GM18519 (cell line): ENCODE results near the gene LDHAL6B.
"Not testable (repeated sequence)": the region's sequence is repeated elsewhere in the genome, so short reads cannot be mapped to it uniquely, and the experiment has no call there.

Source experiments
- ATAC-seq: cut with Tn5 transposase; IDR thresholded peaks from one replicate; pipeline ENCODE4 v1.9.1; 2021; ENCODE audit warnings: mild to moderate bottlenecking, moderate library complexity; ENCODE audit not compliant: unreplicated experiment, low FRiP score

LDHAL6B gene

GRCh38 chr15:59206623-59207183 is at the start of gene LDHAL6B:
Gene LDHAL6B (plus strand): TSS chr15:59206843. CDS start chr15:59206941, 98 bp downstream.
- ATAC-seq, result no peak

GRCh38 chr15:59157396-59157795 is 49.2 kb upstream of the LDHAL6B start:
- no peak for ATAC-seq

GRCh38 chr15:59157840-59158700 is 48.6 kb upstream of the LDHAL6B start:
- ATAC-seq, result no peak

DNA sequence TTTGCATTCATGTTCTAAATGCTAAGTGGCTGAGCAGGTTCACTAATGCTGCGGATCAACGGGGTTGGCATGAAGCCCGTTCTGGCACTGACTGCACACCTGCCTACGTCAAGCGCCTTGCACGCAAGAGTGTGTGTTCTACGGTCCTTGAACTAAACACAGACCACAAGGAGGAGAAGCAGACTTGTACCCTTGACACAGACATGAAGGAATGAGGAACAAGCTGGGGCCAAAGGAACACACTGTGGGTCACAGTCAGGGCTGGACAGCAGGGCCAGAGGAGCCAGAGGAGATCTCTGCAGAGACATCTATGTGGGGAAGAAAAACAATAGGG is 48.0 kb upstream of the LDHAL6B start:
- ATAC-seq, result no peak

GRCh38 chr15:59159210-59159609 is 47.4 kb upstream of the LDHAL6B start:
- no peak for ATAC-seq

- ATAC-seq, result no peak
Observed at GRCh38 chr15:59160880-59161593, 45.6 kb upstream of the LDHAL6B start.

DNA sequence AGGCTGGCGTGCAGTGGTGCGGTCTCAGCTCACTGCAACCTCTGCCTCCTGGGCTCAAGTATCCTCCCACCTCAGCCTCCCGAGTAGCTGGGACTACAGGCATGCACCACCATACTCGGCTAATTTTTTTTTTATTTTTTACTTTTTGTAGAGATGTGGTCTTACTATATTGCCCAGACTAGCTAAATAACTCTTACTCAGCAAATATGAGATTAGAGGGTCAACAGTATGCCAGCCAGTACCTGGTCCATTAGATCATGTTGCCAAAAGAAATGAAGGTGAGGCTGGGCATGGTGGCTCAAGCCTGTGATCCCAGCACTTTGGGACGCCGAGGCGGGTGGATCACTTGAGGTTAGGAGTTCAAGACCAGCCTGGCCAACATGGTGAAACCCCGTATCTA is 44.6 kb upstream of the LDHAL6B start:
- not testable (repeated sequence) for ATAC-seq

DNA sequence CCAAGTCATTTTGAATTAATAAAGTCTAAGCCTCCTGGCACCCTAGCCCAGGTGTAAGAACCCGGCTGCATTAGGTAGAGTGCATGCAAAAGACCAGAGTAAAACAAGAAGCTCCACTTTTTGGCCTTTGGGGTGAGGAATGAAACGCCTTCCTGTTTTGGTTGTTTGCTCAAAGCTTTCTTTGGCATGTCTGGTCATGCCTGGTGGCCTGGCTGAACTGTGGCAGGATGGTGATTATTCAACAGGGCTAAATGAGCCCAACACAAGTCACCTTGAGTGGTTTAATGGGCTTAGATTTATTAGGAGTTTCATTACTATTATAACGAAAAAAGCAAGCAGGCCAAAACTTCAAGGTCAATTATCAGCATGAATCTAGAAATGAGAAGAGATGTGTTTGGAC is 40.9 kb upstream of the LDHAL6B start:
- no peak for ATAC-seq

DNA sequence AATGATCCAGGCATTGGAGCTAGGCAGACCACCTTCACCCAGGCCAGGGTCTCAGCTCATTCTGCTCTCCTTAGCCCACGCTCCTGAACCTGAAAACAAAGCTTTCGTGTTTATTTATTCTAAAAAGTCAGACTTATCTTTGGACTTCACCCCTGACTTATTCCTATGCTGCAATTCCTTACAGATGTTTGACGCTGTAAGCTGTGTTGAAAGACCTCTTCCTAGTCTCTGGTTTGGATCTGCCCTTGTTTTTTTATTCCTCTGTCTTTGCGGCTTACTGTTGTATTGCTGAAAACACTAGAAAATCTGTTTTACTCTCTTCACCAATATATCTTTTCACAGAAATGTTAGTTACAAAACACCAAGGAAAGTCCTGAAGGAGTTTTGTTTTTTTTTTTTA is 40.5 kb upstream of the LDHAL6B start:
- no peak for ATAC-seq

DNA sequence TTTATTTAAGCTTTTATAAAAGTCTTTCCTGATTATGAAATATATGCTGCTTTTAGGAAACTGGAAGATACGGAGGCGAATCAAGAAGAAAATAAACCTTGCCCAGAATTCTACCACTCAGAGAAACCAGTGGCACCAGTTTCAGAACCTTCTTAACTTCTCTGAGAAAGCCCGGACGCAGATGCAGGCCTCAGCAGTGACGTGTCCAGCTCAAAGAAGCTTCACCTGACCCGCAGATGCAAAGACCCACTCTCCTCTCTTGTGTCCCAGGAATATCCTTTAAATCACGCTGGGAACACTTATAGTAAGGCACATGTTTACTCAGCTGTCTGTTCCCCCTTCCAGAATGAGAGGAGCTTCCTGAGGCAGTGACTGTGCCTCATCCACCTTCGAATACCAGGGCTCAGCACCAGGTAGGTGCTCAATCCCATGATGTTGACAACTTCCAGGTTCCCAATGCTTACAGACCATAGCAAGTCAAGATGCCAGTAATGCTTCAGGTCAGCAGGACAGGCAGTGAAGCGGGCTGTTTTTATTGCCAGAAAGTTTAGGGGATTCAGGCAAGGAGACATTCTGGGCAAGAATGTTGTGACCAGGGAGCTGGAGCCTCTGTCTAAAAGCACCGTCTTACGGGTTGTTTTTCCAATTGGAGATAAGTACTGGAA is 39.9 kb upstream of the LDHAL6B start:
- no peak for ATAC-seq

GRCh38 chr15:59168536-59168935 is 38.1 kb upstream of the LDHAL6B start:
- ATAC-seq, result no peak

DNA sequence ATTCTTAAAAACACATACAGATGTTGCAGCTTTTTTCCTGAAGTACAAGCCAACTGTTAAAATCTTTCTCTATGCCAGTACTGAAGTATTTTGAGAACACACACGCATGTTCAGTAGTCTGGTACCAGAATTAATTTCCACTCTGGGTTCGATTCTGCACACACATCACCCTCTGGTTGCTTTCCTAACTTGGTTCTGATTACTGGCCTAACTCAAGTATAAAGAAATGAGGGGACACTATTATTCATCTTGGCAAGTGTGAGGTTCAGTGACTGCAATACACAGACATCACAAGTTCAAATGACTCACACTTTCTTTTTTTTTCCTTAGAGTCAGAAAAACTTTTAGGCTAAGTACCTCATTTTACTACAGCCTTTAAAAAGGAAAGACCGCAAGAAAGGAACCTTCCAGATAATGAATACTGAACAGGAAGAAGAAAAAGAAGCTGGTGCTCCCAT is 37.4 kb upstream of the LDHAL6B start:
- no peak for ATAC-seq

DNA sequence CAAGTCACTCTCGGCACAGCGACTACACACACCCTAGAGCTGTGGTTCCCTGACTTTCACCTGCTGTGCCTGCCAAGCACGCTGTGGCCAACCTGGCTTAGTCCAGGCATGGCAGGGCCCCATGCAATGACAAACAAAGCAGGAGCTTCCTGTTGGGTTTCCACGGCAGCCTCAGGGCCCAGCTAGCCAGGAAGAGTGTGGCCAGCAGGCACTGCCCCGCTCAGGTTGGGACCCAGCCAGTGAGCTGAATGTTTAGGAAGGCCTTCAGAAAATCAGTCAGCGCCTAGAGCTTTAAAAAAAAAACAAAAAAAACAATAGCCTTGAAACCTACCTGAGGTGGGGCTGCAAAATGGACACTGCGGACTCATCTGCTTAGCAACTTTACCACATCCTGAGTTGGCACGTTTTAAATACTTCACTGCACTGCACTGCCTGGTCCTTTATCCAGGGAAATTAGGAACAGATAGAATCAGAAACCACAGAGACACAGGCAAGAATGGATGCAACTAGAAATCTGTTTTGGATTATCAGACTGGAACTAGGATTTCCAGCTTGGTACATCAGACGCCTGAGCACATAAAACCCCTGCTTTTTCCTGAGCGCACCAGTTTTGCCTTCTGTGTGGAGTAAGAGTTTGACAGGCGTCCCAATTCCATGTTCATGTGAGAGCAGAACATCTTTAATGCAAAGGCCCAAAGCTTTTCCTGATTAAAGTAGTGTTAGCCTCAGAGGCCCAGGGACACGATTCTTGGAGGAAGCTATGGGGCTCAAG is 36.2 kb upstream of the LDHAL6B start:
- no peak for ATAC-seq

DNA sequence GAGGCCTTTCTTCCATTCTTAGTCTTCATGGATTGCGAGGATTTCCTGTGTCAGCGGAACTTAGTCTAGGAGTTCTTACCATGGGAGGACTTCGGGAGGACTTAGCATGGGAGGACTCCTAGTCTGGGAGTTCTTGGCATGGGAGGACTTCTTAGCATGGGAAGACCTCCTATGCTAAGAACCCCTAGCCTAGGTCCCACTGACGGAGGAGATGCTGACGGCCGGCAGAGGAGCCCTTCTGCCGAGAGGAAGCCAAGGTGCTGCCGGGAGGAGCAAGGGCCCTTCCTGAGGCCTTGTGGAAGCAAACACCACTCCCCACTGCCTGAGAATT is 35.6 kb upstream of the LDHAL6B start:
- ATAC-seq, result no peak

DNA sequence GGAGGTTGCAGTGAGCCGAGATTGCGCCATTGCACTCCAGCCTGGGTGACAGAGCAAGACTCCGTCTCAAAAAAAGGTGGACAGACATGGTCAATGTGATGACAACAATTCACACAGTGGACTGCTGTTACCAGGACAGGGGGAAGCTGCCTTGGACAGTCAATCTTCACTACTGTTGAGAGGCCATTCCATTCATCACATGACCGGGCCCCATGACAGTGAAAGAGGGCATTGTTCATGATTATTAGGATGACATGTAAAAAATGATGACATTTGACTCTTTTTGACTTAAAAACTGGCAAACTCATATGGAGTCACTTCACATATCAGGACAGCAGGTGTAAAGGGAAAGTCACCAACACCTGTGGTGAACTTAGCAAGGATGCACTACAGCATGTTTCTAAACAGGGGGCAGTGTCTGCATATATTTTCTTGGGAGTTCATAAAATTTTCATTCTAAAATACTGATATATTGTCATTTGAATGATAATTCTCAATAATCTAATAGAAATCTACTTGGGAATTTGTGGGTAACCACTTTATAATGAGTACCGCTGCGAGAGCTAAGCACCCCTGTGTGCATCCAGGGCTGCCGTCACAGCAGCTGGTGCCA is 34.2 kb upstream of the LDHAL6B start:
- no peak for ATAC-seq

DNA sequence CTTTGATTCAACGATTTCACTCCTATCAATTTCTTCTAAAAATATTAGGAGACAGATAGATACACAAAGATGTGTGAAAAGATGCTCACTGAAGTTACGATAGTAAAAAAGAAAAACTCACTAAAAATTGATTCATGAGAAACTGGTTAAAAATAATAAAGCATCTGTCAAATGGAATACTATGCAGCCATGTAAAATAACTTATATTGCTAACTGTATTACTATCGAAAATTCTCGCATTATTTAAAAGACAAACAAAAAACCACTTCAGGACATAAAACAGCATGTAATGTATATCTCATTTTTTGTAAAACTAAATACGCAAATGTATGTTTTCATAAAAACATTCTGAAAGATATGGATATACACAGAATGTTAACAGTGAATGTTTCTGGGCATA is 33.4 kb upstream of the LDHAL6B start:
- ATAC-seq, result no peak

- no peak for ATAC-seq
Observed at GRCh38 chr15:59174151-59174834, 32.4 kb upstream of the LDHAL6B start.

DNA sequence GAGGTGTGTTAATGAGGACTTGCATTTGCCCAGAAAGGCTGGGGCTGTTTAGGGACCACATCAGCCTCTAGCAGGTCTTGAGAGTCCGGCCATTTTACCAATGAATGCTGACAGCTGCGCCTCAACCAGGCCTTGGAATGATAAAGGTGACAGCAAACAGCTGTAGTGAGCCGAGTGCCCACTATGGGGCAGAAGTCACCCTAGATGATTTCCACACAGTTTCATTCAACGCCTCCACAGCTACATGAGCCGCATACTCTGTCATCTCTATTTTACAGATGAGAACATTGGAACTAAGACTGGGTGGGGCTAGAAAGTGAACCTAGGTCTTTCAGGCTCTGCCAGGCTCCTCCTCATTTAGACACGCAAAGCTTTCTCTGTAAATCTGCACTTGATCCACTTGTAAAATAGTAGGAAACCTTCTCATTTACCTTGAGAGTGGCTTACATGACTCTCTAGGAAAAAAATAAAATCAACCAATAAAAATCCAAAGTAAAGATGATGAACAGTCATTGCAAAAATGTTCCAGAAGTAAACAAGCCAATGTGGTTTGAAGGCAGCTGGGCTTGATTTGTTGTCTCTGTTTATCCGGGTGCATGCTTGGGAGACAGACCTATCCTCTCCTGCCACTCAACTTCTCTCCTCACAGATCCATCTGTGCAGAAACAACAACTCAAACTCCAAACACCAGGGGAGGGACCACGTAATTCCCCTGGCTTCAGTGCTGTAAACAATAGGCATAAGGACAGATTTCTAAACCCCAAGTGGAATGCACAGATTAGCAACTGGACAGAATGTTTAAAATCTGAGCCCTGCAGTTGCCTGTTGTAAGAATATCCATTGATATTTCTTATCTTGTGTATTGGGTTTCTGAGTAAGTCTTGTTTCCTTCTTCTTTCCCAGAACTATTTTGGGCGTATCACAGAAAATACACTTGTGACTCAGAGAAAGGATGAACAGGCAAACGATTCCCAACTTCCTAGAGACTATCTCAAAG is 31.5 kb upstream of the LDHAL6B start:
- ATAC-seq, result peak; percentile 67
